Stimulated activated naive CD4-positive, alpha-beta T cell treated with Interleukin-2 at 50 U/mL for 16 hours (primary cell): ENCODE results near the gene RXYLT1.

Experiments
- DNase-seq: peaks from one replicate; lab custom pipeline; 2025; lab: John Stamatoyannopoulos, UW

The RXYLT1 gene

DNA sequence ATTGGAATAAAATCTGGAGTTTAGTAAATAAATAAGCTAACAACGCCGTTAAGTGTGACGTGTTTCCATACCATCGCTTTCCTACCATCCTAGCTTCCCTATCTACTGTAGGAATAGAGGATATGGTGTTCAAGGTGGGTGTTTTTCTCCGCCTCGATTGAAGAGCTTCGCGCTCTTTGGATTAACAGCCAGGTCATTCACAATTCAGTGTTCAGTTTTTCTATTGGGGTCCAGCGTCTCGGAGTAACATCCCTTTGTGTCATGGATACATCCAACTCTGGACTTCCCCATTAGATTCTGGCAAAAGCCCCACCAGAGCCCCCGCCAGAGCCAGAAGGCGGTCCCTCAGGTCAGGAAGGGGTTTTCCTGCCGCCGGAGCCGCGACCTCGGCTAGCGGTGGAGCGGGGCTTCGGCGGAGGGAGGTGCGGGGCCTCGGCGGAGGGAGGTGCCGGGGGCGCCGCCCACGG is 63.6 kb downstream of the RXYLT1 start:
- DNase-seq, result no peak

- peak; percentile 71 for DNase-seq
Observed at GRCh38 chr12:63843721-63844390, 64.1 kb downstream of the RXYLT1 start.

GRCh38 chr12:63844391-63845341 is 65.0 kb downstream of the RXYLT1 start, which contains the start of gene SRGAP1:
Gene SRGAP1, plus strand, starts transcription at chr12:63844700. Its CDS starts 117 bp downstream, at chr12:63844817.
- DNase-seq, result no peak

DNA sequence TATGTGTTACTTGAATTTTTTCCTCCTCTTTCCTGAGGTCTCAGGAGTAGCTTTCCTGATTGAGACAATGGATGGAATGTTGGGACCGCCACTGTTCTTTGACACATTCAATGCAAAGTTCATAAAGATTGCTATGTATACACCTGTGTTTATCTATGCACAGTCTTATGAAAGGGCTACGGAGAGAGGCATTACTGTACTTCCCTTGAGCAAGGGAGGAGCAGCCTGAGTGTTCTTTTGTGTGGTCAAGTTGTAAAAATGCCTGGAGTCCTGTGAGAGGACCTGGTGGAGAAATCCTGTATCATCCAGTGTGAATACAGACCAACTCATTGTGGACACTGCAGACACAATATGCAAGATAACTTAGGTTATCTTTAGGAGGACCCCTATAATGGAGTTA is 66.0 kb downstream of the RXYLT1 start:
- DNase-seq, result no peak

DNA sequence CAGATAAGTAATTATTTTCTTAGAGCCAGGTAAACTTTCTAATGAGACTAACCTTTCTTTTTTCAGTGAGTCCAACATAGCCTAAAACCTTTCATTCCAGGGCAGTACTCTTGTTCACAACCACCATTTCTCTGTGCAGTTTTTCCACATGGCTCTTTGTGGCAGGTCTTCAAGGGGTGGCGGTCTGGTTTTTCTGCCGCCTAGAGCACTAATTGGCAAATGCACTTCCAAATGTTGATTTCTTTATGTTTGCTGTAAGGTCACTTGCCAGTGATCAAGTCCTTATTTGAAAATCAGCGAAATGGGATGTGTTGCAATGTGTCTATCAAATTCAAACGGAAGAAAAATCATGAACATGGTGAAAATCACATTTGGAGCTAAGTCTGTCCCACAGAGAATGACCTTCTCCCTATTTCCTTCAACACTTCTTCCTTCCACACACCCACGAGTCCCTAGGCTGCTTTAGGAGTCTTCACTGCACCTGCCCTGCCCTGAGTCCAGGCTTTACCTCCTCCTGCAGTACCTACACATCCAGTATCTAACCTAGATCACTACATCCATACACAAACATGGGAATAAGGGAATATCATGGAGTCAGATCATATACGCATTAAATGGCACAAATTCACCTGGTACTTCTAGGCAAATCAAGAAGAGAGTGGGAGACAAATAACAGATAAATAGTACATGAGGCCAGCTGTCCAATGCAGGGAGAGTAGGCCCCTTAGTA is 66.7 kb downstream of the RXYLT1 start:
- DNase-seq, result no peak

- DNase-seq, result no peak
Observed at GRCh38 chr12:63848450-63848849, 68.7 kb downstream of the RXYLT1 start.

DNA sequence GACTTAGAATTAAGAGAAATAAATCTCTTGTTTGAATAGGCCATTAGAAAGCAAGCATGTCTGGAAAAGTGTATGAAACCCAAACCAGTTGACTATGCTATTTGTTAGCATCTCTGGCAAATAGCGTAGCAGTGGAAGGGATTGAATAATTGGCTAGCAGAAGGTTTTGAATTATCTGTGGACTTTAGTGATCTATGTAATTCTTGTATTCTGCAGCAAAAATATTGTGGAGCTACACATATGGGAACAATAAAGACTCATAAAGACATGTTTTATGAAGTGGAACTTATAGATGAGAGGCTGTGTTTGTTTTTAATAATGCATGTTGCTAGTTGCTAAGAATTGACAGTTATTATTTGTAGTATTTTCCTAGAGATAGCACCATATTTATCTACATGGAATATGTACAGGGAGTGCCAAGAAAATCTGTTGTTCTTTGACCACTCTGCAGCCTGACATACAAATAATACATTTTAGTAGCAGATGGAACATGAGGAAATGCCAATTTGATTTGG is 69.5 kb downstream of the RXYLT1 start:
- DNase-seq, result no peak

DNA sequence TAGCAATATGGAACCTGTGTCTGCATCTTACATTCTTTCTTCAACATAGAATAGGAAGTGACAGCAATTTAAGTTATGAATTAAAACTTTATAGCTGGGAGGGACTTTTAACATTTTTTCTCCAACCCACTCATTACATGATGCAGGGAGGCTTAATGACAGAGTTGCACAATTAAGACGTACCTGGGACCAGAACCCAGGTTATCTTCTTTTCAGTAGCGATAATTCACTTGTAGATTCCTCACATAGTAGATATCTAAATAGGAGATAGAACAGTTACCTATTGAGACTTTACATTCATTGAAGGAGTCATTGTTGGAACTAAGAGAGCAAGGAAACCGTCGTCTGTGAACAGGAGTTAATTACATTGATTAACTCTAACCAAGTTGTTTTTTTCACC is 69.9 kb downstream of the RXYLT1 start:
- no peak for DNase-seq

DNA sequence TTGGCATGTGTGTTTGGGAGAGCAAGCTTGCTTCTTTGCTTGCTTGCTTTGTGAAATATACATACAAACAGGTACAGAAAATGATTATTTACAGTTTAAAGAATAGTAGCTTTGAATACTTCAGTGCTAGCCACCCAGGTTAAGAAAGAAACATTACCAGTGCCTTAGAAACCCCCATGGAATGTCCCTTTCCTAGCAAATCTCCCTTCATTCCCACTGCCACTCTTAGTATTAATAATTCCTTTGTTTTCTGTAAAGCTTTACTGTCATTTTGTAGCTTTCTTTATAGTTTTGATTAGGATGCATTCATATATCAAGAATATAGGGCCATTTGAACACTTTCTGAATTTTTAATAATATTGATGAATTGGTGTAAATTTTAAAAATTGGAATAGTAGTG is 74.3 kb downstream of the RXYLT1 start:
- DNase-seq, result no peak

DNA sequence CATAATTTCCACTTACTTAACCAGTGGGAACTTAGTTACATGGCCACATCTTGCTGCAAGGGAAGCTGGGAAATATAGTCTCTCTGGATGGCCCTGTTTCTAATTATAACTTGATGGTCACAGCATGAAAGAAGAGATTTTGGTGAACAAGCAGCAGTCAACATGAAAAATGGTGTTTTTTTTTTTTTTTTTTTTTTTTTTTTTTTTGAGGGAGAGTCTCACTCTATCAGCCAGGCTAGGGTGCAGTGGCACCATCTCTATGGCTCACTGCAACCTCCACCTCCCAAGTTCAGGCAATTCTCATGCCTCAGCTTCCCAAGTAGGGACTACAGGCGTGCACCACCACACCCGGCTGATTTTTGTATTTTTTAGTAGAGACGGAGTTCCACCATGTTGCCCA is 75.6 kb downstream of the RXYLT1 start:
- no peak for DNase-seq

DNA sequence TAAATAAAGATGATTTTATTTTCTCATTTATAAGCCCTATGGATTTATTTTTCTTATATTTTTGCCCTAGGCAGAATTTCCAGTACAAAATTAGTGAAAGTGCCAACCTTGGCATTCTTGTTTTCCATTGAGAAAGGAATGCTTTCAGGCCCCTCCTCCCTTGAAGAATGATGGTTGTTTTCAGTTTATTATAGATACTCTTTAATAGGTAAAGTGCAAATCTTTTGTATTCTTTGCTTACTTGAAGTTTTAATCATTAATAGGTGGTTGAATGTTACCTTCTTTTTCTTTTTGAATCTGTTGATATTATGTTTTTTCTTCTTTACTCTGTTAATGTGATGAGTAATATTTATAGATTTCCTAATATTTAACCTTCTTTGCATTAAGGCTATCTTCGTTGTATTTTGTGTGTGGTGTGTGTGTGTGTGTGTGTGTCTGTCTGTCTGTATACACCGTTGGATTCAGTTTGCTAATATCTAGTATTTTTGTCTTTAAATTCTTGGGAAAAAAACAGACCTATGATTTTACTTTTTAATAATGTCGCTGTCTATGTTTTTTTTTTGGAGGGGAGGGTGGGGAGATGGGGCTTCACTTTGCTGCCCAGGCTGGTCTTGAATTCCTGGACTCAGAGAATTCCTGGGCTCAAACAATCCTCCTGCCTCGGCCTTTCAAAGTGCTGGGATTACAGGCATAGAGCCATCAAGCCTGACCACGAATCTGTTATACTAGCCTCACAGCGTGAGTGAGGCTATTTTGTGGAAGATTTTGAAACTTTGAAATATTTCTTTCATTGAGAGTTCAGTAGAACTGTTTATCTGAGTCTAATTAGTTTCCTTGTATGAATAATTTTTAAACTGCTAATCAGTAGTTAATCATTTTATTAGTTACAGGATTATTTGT is 78.3 kb downstream of the RXYLT1 start:
- DNase-seq, result no peak
